OCI-LY1 (cell line): ENCODE measurements around the gene WWC2.

Experiments
- H2AFZ ChIP-seq: fragments of 200-600 bp; sonication (generic), shearing (Covaris generic); 2 replicates; pipeline ENCODE4 v1.6.0; 2014; ENCODE audit warnings: antibody characterized with exemption, mild to moderate bottlenecking, low read length
- H3F3A ChIP-seq: fragments of 200-600 bp; sonication (generic), shearing (Covaris generic); 2 replicates; pipeline ENCODE4 v1.6.0; 2014; ENCODE audit warnings: mild to moderate bottlenecking, antibody characterized with exemption, low read length, moderate library complexity; ENCODE audit not compliant: insufficient read depth
- H3K27ac ChIP-seq: fragments of 200-600 bp; sonication (generic); 2 replicates; pipeline ENCODE4 v1.5.1; 2014; ENCODE audit warnings: low read length, mixed run types, mild to moderate bottlenecking, low read depth; ENCODE audit not compliant: poor library complexity, severe bottlenecking
- H3K27me3 ChIP-seq: fragments of 200-600 bp; sonication (generic); 2 replicates; pipeline ENCODE4 v1.6.0; 2014; ENCODE audit warnings: antibody characterized with exemption, mild to moderate bottlenecking, low read length, moderate library complexity; ENCODE audit not compliant: insufficient read depth
- H3K36me3 ChIP-seq: fragments of 200-600 bp; sonication (generic); 2 replicates; pipeline ENCODE4 v1.6.1; 2014; ENCODE audit warnings: mild to moderate bottlenecking, antibody characterized with exemption, low read length, moderate library complexity, mixed read lengths; ENCODE audit not compliant: insufficient read depth
- H3K4me1 ChIP-seq: fragments of 200-600 bp; sonication (generic); 2 replicates; pipeline ENCODE4 v1.5.1; 2014; ENCODE audit warnings: mild to moderate bottlenecking, low read length, moderate library complexity; ENCODE audit not compliant: insufficient read depth, severe bottlenecking
- H3K4me2 ChIP-seq: fragments of 200-600 bp; sonication (generic), shearing (Covaris generic); 2 replicates; pipeline ENCODE4 v1.6.1; 2014; ENCODE audit warnings: low read length
- H3K4me3 ChIP-seq: fragments of 200-600 bp; sonication (generic); 2 replicates; pipeline ENCODE4 v1.5.1; 2014; ENCODE audit warnings: low read length, low read depth, mild to moderate bottlenecking, mixed read lengths; ENCODE audit not compliant: poor library complexity, severe bottlenecking
- H3K79me2 ChIP-seq: fragments of 200-600 bp; shearing (Covaris generic); 2 replicates; pipeline ENCODE4 v1.6.1; 2016; ENCODE audit warnings: mixed run types, low read length, mixed read lengths; ENCODE audit not compliant: insufficient read depth
- H3K9ac ChIP-seq: fragments of 200-600 bp; sonication (generic), shearing (Covaris generic); 2 replicates; pipeline ENCODE4 v1.6.1; 2014; ENCODE audit warnings: mild to moderate bottlenecking, low read length, mixed read lengths
- H3K9me2 ChIP-seq: fragments of 200-600 bp; sonication (generic), shearing (Covaris generic); 2 replicates; pipeline ENCODE4 v1.6.1; 2014; ENCODE audit warnings: low read depth, mild to moderate bottlenecking, low read length, mixed read lengths
- H3K9me3 ChIP-seq: fragments of 200-600 bp; shearing (Covaris generic); 2 replicates; pipeline ENCODE4 v1.6.1; 2014; ENCODE audit warnings: low read length, mixed read lengths
- H4K20me1 ChIP-seq: fragments of 200-600 bp; sonication (generic), shearing (Covaris generic); 2 replicates; pipeline ENCODE4 v1.6.0; 2016; ENCODE audit warnings: mild to moderate bottlenecking, low read length; ENCODE audit not compliant: insufficient read depth
- EZH2 ChIP-seq: fragments of 200-600 bp; sonication (generic), shearing (Covaris generic); IDR thresholded peaks from 2 replicates; pipeline ENCODE4 v1.8.0; 2017; ENCODE audit warnings: borderline replicate concordance, mixed run types, mild to moderate bottlenecking, antibody characterized with exemption, low read length, moderate library complexity, mixed read lengths
- TF ChIP-seq, protein P1 (sequence below): fragments of 200-600 bp; sonication (generic), shearing (Covaris generic); IDR thresholded peaks from 2 replicates; pipeline ENCODE4 v1.5.1; 2017; ENCODE audit warnings: mild to moderate bottlenecking, antibody characterized with exemption, low read length, moderate library complexity, mixed read lengths

WWC2 gene

DNA sequence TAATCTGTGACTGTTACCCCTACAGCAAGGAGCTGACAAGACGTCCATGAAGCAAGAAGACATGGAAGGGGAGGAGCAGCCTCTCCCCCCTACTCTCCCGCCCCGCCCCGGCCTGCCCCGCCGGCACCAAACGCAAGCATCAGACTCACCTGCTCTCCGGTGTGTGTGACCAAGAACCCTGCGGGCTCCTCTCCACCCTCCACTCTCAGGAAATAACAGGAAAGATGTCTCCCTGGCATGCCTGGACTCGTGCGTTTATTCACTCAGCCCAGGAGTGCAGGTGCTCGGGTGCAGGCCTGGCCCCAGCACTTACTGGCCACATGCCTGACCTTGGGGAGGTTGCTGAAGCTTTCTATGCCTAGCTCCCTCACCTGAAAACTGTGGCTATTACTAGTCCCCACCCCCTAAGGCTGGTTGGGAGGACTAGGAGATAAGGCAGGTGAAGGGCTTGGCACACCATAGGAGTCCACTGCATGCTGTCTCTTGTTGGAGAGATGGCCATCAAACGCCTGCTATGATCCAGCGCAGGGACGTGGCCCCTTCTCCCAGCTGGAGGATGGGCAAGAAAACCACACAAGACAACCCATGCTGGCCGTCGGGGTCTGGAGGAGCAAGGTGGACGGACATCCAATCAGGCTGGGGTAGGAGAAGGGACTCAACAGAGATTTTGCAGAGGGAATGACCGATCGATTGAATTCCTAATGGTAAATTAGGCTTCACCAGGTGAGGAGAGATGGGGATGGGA lies 258.0 kb downstream of the WWC2 start:
- H3K36me3 ChIP-seq, result no peaks in the 10 kb centered on the region
- 0 out of 2 replicates have a peak, but pooled peaks cover 4% of the 10 kb centered on the region for H3K27me3 ChIP-seq
- H2AFZ ChIP-seq, result no peak overlapping the region
- H3K27ac ChIP-seq, result no peak overlapping the region
- H3K4me2 ChIP-seq, result no peak overlapping the region
- no peaks in the 10 kb centered on the region for H3K9me3 ChIP-seq
- no peaks in the 10 kb centered on the region for H3K79me2 ChIP-seq
- no peaks in the 10 kb centered on the region for H4K20me1 ChIP-seq
- no peaks in the 10 kb centered on the region for H3K9me2 ChIP-seq
- no peak overlapping the region for H3K9ac ChIP-seq
- no peaks in the 10 kb centered on the region for H3K4me1 ChIP-seq
- H3F3A ChIP-seq, result no peaks in the 10 kb centered on the region
- no peak overlapping the region for H3K4me3 ChIP-seq
- no peak for TF ChIP-seq EZH2
- TF ChIP-seq, protein P1, sequence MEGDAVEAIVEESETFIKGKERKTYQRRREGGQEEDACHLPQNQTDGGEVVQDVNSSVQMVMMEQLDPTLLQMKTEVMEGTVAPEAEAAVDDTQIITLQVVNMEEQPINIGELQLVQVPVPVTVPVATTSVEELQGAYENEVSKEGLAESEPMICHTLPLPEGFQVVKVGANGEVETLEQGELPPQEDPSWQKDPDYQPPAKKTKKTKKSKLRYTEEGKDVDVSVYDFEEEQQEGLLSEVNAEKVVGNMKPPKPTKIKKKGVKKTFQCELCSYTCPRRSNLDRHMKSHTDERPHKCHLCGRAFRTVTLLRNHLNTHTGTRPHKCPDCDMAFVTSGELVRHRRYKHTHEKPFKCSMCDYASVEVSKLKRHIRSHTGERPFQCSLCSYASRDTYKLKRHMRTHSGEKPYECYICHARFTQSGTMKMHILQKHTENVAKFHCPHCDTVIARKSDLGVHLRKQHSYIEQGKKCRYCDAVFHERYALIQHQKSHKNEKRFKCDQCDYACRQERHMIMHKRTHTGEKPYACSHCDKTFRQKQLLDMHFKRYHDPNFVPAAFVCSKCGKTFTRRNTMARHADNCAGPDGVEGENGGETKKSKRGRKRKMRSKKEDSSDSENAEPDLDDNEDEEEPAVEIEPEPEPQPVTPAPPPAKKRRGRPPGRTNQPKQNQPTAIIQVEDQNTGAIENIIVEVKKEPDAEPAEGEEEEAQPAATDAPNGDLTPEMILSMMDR, result no peak

DNA sequence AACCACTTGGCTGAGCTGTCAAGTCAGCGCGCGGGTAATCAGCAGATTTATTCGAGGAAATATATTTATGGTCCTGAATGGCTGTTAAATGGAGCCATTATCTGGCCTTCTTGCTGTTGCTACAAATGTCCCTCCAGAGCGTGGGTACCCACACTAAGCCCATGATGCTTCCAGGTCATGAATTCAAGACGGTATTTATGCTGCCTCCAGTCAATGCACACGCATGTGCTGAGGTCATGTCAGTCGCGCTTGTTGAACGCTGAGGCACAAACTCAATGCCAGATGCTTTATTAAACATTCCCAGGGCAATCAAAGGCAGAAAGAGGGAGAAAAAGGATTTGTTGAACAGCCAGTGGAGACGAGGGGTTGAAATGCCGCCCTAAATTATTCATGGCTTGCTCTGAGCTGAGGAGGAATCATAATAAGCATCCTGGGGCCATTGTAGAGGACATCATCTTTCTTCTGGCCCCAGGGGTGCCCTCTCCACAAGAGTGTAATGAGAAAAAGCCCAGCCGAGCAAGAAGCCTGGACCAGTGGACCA lies 259.2 kb downstream of the WWC2 start:
- H3K27me3 ChIP-seq, result 0 out of 2 replicates have a peak, but pooled peaks cover 4% of the 10 kb centered on the region
- no peaks in the 10 kb centered on the region for H3F3A ChIP-seq
- H3K9me3 ChIP-seq, result no peaks in the 10 kb centered on the region
- no peaks in the 10 kb centered on the region for H3K9me2 ChIP-seq
- no peak overlapping the region for H3K4me2 ChIP-seq
- H3K4me3 ChIP-seq, result no peak overlapping the region
- no peaks in the 10 kb centered on the region for H3K4me1 ChIP-seq
- TF ChIP-seq EZH2, result no peak
- TF ChIP-seq, protein P1, result no peak
- H3K9ac ChIP-seq, result no peak overlapping the region
- H3K27ac ChIP-seq, result no peak overlapping the region
- H3K79me2 ChIP-seq, result no peaks in the 10 kb centered on the region
- H3K36me3 ChIP-seq, result no peaks in the 10 kb centered on the region
- H2AFZ ChIP-seq, result no peak overlapping the region
- H4K20me1 ChIP-seq, result no peaks in the 10 kb centered on the region

DNA sequence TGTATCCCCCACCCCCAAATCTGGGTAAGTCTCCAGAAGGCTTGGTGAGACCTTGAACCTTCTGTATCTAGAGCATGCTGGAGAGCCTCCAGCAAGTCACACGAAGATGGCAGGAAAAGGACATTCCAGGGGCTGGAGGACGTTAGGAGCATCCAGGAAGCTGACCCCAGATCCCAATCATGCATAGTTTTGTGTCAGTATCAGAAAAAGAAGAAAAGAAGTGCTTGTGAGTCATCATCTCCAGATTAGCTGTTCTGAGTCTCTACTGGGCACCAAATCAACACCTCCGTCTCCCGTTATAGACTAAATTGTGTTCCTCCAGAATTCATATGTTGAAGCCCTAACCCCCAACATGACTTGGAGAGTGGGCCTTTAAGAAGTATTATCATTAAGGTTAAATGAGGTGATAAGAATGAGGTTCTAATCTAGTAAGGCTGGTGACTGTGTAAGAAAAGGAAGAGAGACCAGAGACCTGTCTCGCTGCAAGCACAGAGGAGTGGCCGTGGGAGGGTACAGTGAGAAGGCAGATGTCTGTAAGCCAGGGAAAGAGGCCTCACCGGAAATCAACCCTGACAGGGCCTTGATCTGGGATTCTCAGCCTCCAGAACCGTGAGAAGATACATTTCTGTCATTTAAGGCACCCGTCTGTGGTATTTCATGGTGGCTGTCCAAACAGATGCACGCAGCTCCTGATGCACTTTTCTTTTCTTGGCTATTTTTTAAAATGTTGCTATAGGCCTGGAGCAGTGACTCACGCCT lies 261.3 kb downstream of the WWC2 start:
- no peak overlapping the region for H3K4me3 ChIP-seq
- H4K20me1 ChIP-seq, result no peaks in the 10 kb centered on the region
- H3K79me2 ChIP-seq, result no peaks in the 10 kb centered on the region
- H3K4me1 ChIP-seq, result no peaks in the 10 kb centered on the region
- H3K9me2 ChIP-seq, result no peaks in the 10 kb centered on the region
- no peak overlapping the region for H2AFZ ChIP-seq
- TF ChIP-seq, protein P1, result no peak
- TF ChIP-seq EZH2, result no peak
- H3K36me3 ChIP-seq, result no peaks in the 10 kb centered on the region
- H3K27ac ChIP-seq, result no peak overlapping the region
- no peak overlapping the region for H3K4me2 ChIP-seq
- no peaks in the 10 kb centered on the region for H3K9me3 ChIP-seq
- 0 out of 2 replicates have a peak, but pooled peaks cover 4% of the 10 kb centered on the region for H3K27me3 ChIP-seq
- H3K9ac ChIP-seq, result no peak overlapping the region
- no peaks in the 10 kb centered on the region for H3F3A ChIP-seq
